WTC11 (cell line): ENCODE data around the gene FOXN3. TPM values are rescaled to one million over a fixed set of nuclear protein-coding genes. Genes with fewer than 3 reads are reported as not detected.

Experiments used
- ATAC-seq: fragments of 200-7000 bp; cut with Tn5 transposase; 2 replicates; pipeline ENCODE4 v1.10.0; 2021; ENCODE audit warnings: mild to moderate bottlenecking, moderate library complexity
- CTCF ChIA-PET: fragments of 300-600 bp; sonication (Branson Sonifier 250); formaldehyde crosslinking; loops from one replicate; lab custom pipeline; 2021; ENCODE audit warnings: antibody characterized with exemption; lab: Charles Lee
- POLR2A ChIA-PET: fragments of 350-600 bp; sonication (Branson Sonifier 250); formaldehyde crosslinking; loops from one replicate; lab custom pipeline; 2021; ENCODE audit warnings: antibody characterized with exemption; lab: Charles Lee
- DNase-seq: peaks from one replicate; pipeline ENCODE4 v3.0.0; 2021; ENCODE audit warnings: low spot score
- H3K27ac Mint-ChIP-seq: 2 replicates; pipeline ENCODE4 v1.8.0; 2021; ENCODE audit warnings: mixed read lengths
- H3K27me3 Mint-ChIP-seq: 2 replicates; pipeline ENCODE4 v1.8.0; 2021; ENCODE audit warnings: low read depth, mild to moderate bottlenecking, moderate library complexity, mixed read lengths
- H3K36me3 Mint-ChIP-seq: 2 replicates; pipeline ENCODE4 v1.8.0; 2021; ENCODE audit warnings: mixed read lengths
- H3K4me1 Mint-ChIP-seq: 2 replicates; pipeline ENCODE4 v1.8.0; 2022; ENCODE audit warnings: mixed read lengths
- H3K4me3 Mint-ChIP-seq: 2 replicates; pipeline ENCODE4 v1.8.0; 2021; ENCODE audit warnings: mild to moderate bottlenecking, moderate library complexity, mixed read lengths
- H3K9me3 Mint-ChIP-seq: 2 replicates; pipeline ENCODE4 v1.8.0; 2021; ENCODE audit warnings: mixed read lengths
- ARID4B ChIP-seq: sonication (generic); formaldehyde crosslinking; IDR thresholded peaks from 2 replicates; pipeline ENCODE4 v1.8.0; 2023; ENCODE audit warnings: missing genetic modification reagents, mild to moderate bottlenecking, borderline replicate concordance
- CDX4 ChIP-seq: fragments of 250-450 bp; sonication (Bioruptor Pico); IDR thresholded peaks from 2 replicates; pipeline ENCODE4 v1.9.0; 2021; ENCODE audit warnings: moderate library complexity, mild to moderate bottlenecking, inconsistent platforms, borderline replicate concordance
- FOXK1 ChIP-seq: sonication (generic); formaldehyde crosslinking; IDR thresholded peaks from 2 replicates; pipeline ENCODE4 v1.8.0; 2022; ENCODE audit warnings: mild to moderate bottlenecking, moderate library complexity, missing genetic modification reagents
- GRHL2 ChIP-seq: fragments of 250-450 bp; sonication (Bioruptor Pico); IDR thresholded peaks from 2 replicates; pipeline ENCODE4 v1.8.0; 2022; ENCODE audit warnings: mild to moderate bottlenecking, moderate library complexity; ENCODE audit not compliant: insufficient replicate concordance, severe bottlenecking
- KAT7 ChIP-seq: sonication (generic); formaldehyde crosslinking; IDR thresholded peaks from 2 replicates; pipeline ENCODE4 v1.8.1; 2023; ENCODE audit warnings: missing genetic modification reagents, mild to moderate bottlenecking, borderline replicate concordance
- MXD4 ChIP-seq: fragments of 250-450 bp; sonication (Bioruptor Pico); IDR thresholded peaks from 2 replicates; pipeline ENCODE4 v1.8.0; 2021; ENCODE audit warnings: mild to moderate bottlenecking, moderate library complexity, borderline replicate concordance
- NFYB ChIP-seq: sonication (generic); formaldehyde crosslinking; conservative IDR thresholded peaks from 2 replicates; pipeline ENCODE4 v1.8.0; 2022; ENCODE audit warnings: low read depth, missing genetic modification reagents
- PREB ChIP-seq: sonication (generic); formaldehyde crosslinking; IDR thresholded peaks from 2 replicates; pipeline ENCODE4 v1.8.1; 2022; ENCODE audit warnings: mild to moderate bottlenecking, missing genetic modification reagents, moderate library complexity, borderline replicate concordance
- PRRX2 ChIP-seq: fragments of 250-450 bp; sonication (Bioruptor Pico); IDR thresholded peaks from 2 replicates; pipeline ENCODE4 v1.8.0; 2021; ENCODE audit warnings: mild to moderate bottlenecking
- SMAD4 ChIP-seq: sonication (generic); formaldehyde crosslinking; IDR thresholded peaks from 2 replicates; pipeline ENCODE4 v1.8.0; 2022; ENCODE audit warnings: mild to moderate bottlenecking, missing genetic modification reagents
- SP1 ChIP-seq: sonication (generic); formaldehyde crosslinking; conservative IDR thresholded peaks from 2 replicates; pipeline ENCODE4 v1.8.1; 2022; ENCODE audit warnings: missing genetic modification reagents
- TCF7 ChIP-seq: sonication (generic); formaldehyde crosslinking; IDR thresholded peaks from 2 replicates; pipeline ENCODE4 v1.8.0; 2022; ENCODE audit warnings: mild to moderate bottlenecking, low read depth, missing genetic modification reagents, moderate library complexity
- TP53 ChIP-seq: sonication (generic); formaldehyde crosslinking; IDR thresholded peaks from 2 replicates; pipeline ENCODE4 v1.8.1; 2023; ENCODE audit warnings: mild to moderate bottlenecking, missing genetic modification reagents
- USF1 ChIP-seq: sonication (generic); formaldehyde crosslinking; IDR thresholded peaks from 2 replicates; pipeline ENCODE4 v1.8.0; 2022; ENCODE audit warnings: mild to moderate bottlenecking, missing genetic modification reagents
- ZNF317 ChIP-seq: sonication (generic); formaldehyde crosslinking; IDR thresholded peaks from 2 replicates; pipeline ENCODE4 v1.8.1; 2023; ENCODE audit warnings: low read depth, mild to moderate bottlenecking, moderate library complexity, missing genetic modification reagents, borderline replicate concordance
- ZNF671 ChIP-seq: fragments of 250-450 bp; sonication (Bioruptor Pico); IDR thresholded peaks from 2 replicates; pipeline ENCODE4 v1.8.0; 2021; ENCODE audit warnings: mild to moderate bottlenecking
- ZSCAN18 ChIP-seq: fragments of 250-450 bp; sonication (Bioruptor Pico); IDR thresholded peaks from 2 replicates; pipeline ENCODE4 v2.1.2; 2022; ENCODE audit warnings: mild to moderate bottlenecking, moderate library complexity
- total RNA-seq: library from RNA; stranded (reverse); gene quantifications from 3 replicates; pipeline ENCODE4 v1.2.3, GENCODE V29; 2021

FOXN3 gene
- total RNA-seq, 1 experiment from 2014 or later, result 170 TPM

GRCh38 chr14:89422952-89423345 is 5.9 kb upstream of the FOXN3 start:
- DNase-seq (no peak), ATAC-seq (no peak)
- H3K4me1 Mint-ChIP-seq, result peaks cover 69% of the 10 kb centered on the region
- H3K4me3 Mint-ChIP-seq, result no peak overlapping the region
- TF ChIP-seq TP53 (CRISPR knock-in tag) (no peak), ZNF671 (CRISPR knock-in tag) (no peak), USF1 (no peak), CDX4 (CRISPR knock-in tag) (no peak), FOXK1 (CRISPR knock-in tag) (no peak), ARID4B (CRISPR knock-in tag) (no peak), ZNF317 (no peak), MXD4 (CRISPR knock-in tag) (no peak), PREB (CRISPR knock-in tag) (no peak), GRHL2 (CRISPR knock-in tag) (no peak), SMAD4 (CRISPR knock-in tag) (no peak), NFYB (CRISPR knock-in tag) (no peak), TCF7 (CRISPR knock-in tag) (no peak), ZSCAN18 (CRISPR knock-in tag) (no peak), PRRX2 (CRISPR knock-in tag) (no peak), KAT7 (CRISPR knock-in tag) (no peak), SP1 (CRISPR knock-in tag) (no peak)
- TF ChIP-seq, all 79 proteins: peak for 0
- peak overlapping the region; percentile 22 for H3K27ac Mint-ChIP-seq
- peaks cover 7% of the 10 kb centered on the region for H3K36me3 Mint-ChIP-seq
- ChIA-PET POLR2A (no interaction called here), CTCF (interaction anchor here (0.5 kb wide), 1 partner anchor 111 kb away, joined by 5 read pairs; no protein-coding TSS in a partner anchor)
- no peaks in the 10 kb centered on the region for H3K27me3 Mint-ChIP-seq
- H3K9me3 Mint-ChIP-seq, result no peaks in the 10 kb centered on the region
